Ovary (tissue), 9 donors: Measurements from ENCODE around the gene DACT2. TPM values are rescaled to one million over a fixed set of nuclear protein-coding genes. Genes with fewer than 3 reads are reported as not detected.

Source experiments
- DNase-seq, 5 donors: peaks; one replicate each; pipeline ENCODE4 v3.0.0-alpha.2; 2019 to 2020
- H3K27ac ChIP-seq, 2 donors: fragments of 200-600 bp; one replicate each; pipeline versions ENCODE4 v1.5.1 to v1.8.0; 2019 to 2022
- H3K27me3 ChIP-seq: fragments of 200-600 bp; one replicate; pipeline ENCODE4 v1.8.0; 2022
- H3K36me3 ChIP-seq: fragments of 200-600 bp; sonication (generic); one replicate; pipeline ENCODE4 v1.5.1; 2019
- H3K4me1 ChIP-seq: one replicate; pipeline ENCODE4 v1.8.1; 2013; ENCODE audit warnings: mild to moderate bottlenecking, moderate library complexity; ENCODE audit not compliant: insufficient read depth
- H3K4me3 ChIP-seq: fragments of 200-600 bp; sonication (generic); one replicate; pipeline ENCODE4 v1.5.1; 2017
- H3K9me3 ChIP-seq, 2 donors: fragments of 200-600 bp in 1 of 2; sonication (generic) in 1 of 2; one replicate each; pipeline versions ENCODE4 v1.5.1 to v1.8.1; 2013 to 2019; ENCODE audit warnings: mild to moderate bottlenecking in 1 of 2, moderate library complexity in 1 of 2
- EP300 ChIP-seq: sonication (generic); formaldehyde crosslinking; IDR thresholded peaks from one replicate; pipeline ENCODE4 v1.6.1; 2017; ENCODE audit warnings: antibody characterized with exemption
- POLR2A ChIP-seq: fragments of 450-650 bp; IDR thresholded peaks from one replicate; pipeline ENCODE4 v1.6.1; 2017; ENCODE audit warnings: antibody characterized with exemption, mild to moderate bottlenecking, moderate library complexity
- WGBS, 3 donors: extraction: QIAGEN DNeasy Blood & Tissue Kit in 1 of 3; methylation state at CpG; one replicate each; pipeline versions ENCODE4 v1.1.5 to v1.1.7; 2013 to 2017; 5-methylcytosine and 5-hydroxymethylcytosine counted together
- intact Hi-C, 4 donors: fragments of 100-400 bp; cut with DNase I; formaldehyde crosslinking; loops; one replicate each; pipeline versions ENCODE4 v1.11.0 to v1.15.1; 2022 to 2023
- polyA plus RNA-seq, 2 donors: library from polyadenylated mRNA; stranded (reverse); fragments of 200-250 nt in 1 of 2; fragments of 350-450 nt in 1 of 2; fragmentation: Illumina TruSeq in 1 of 2; extraction: RNeasy Lipid Tissue Mini Kit (QIAGEN cat#74804) in 1 of 2; gene quantifications; one replicate each; pipeline ENCODE4 v1.2.3, GENCODE V29; 2013 to 2014
- total RNA-seq, 7 donors: library from RNA; depleted of rRNA in 2 of 7; stranded (reverse); fragments of >200 nt in 2 of 7; fragmentation: NEBNext Ultra II Directional in 3 of 7; extraction: Animal tissue kit (Norgen Biotek cat#: 25700) in 3 of 7; gene quantifications; one replicate each; pipeline versions ENCODE4 v1.1.0 to v1.2.4, GENCODE V29; 2016 to 2023
- TF ChIP-seq, protein P1 (sequence below), 3 donors: fragments of 450-650 bp in 2 of 3; fragments of 200-600 bp in 1 of 3; IDR thresholded peaks; one replicate each; pipeline versions ENCODE4 v1.5.1 to v1.8.0; 2016 to 2022; ENCODE audit warnings: antibody characterized with exemption in 3 of 3, mild to moderate bottlenecking in 1 of 3
- donor health status: DM: no; HTN: no; CAD: no; lungs with moderate emphysema.
- donor health status: DM: no; HTN: no; CAD: no.
- donor health status: Bipolar disorder and iron deficiency.
- donor health status: DM: yes; HTN: yes; CAD: no.
- donor health status: DM: no; HTN: no; CAD: no.
- donor health status: DM: yes; HTN: yes; CAD: no.

Gene DACT2
- total and polyA plus RNA-seq, 9 donors: 0.17 to 4.4 (median 0.71) TPM; not detected in 2

DNA sequence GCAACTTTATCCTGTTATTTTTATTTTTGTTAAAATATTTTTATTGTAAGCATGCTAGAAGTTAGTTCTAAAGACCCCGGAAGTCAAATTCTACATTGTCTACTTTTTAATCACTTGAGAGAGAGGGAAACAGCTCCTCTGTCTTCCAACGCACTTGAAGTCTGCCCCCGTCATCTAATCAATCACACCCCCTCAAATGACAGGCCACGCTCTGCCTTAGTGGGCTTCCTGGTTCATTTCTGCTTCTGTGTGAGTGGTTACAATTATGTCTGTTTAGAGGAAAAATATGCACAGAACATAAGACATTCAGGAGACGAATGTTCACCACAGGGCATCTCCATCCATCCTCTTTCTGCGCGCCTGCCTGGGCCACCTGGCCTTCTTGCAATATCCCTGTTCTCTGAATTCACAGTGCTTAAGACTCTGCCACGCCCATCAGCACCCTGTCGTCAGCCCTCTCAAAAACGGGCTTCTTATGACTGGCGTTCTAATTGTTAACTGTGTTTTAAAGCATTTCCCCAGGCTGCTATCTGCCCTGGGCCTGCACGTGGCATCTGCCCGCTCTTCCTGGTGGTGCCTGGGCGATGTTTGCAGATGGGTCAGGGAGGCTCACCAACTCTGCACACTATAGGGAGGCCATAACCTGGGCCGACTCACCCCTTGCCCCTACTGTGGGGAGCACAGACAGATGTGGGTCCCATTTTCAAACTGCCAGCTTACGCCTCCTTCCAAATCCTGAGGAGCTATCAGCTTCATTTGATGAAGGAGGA is 15.4 kb downstream of the DACT2 start:
- no peaks in the 10 kb centered on the region for H3K36me3 ChIP-seq
- H3K27ac ChIP-seq: no peak overlapping the region
- no peaks in the 10 kb centered on the region for H3K27me3 ChIP-seq
- WGBS, 3 donors: 87 to 90% (median 88%) methylated on average over 16 of the region's 16 CpGs
- intact Hi-C loops: no loop called here
- H3K4me1 ChIP-seq: no peaks in the 10 kb centered on the region
- no peaks in the 10 kb centered on the region for H3K9me3 ChIP-seq
- TF ChIP-seq, protein P1, sequence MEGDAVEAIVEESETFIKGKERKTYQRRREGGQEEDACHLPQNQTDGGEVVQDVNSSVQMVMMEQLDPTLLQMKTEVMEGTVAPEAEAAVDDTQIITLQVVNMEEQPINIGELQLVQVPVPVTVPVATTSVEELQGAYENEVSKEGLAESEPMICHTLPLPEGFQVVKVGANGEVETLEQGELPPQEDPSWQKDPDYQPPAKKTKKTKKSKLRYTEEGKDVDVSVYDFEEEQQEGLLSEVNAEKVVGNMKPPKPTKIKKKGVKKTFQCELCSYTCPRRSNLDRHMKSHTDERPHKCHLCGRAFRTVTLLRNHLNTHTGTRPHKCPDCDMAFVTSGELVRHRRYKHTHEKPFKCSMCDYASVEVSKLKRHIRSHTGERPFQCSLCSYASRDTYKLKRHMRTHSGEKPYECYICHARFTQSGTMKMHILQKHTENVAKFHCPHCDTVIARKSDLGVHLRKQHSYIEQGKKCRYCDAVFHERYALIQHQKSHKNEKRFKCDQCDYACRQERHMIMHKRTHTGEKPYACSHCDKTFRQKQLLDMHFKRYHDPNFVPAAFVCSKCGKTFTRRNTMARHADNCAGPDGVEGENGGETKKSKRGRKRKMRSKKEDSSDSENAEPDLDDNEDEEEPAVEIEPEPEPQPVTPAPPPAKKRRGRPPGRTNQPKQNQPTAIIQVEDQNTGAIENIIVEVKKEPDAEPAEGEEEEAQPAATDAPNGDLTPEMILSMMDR (IDR thresholded peaks at IDR 0.05): no peak
- no peak for TF ChIP-seq EP300
- no peak for TF ChIP-seq POLR2A
- DNase-seq: no peak
- no peak overlapping the region for H3K4me3 ChIP-seq

DNA sequence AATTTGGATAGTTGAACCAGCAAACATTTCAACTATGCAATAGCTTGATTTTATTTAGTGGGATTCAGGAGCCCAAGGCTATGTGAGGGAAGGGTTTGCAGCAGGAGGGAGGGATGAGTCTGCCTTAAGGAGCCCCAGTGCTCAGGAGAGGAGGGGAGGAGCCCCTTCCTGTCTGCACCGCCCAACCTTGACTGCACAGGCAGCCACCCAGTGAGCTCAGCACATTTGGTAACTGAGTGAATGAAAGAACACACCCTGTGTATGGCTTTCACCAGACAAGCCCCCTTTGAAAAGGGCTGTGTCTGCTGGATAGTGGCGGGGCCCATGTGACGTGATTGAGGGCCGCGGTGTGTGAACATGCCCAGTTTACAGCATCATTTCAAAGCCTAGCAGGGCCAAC is 17.0 kb downstream of the DACT2 start:
- no peak overlapping the region for H3K27ac ChIP-seq

DNA sequence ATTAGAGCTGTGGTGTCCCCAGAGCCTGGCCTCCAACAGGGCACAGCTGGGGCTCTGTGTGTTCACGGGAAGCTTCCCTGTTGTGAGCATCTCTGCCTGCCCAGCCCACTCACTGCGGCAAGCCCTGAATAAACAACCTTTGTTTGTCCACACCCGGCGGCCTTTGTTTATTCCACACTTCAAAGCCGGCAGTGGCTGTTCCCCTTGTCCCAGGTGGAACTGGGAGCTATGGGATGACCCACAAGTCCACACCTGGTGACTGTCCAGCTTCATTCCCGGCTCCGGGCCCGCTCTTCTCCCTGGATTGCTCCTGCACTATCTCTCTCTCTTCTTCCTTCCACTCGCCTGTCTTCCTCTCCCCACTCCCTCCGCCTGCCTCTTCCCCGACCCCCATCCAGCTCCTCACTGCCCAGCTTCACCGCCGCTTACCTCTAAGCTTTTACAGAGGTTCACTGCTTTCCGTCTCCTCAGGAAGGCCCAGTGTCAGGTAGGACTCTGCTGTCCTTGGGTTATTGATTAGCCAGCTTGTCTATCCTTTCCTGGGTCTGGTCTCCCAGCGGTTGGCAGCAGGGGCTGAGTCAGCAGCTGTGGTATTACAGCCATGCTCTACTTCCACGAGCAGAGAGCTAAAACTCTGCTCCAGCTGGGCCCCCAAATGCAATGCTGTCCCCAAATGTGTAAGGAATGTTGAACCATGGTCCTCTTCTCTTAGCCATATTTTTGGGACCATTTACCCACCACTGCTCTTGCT is 17.8 kb downstream of the DACT2 start:
- H3K4me3 ChIP-seq: no peak overlapping the region
- no peak for DNase-seq
- intact Hi-C loops: no loop called here
- 78 to 83% (median 83%) methylated on average over 16 of the region's 16 CpGs for WGBS, 3 donors
- no peaks in the 10 kb centered on the region for H3K4me1 ChIP-seq
- H3K27me3 ChIP-seq: no peaks in the 10 kb centered on the region
- TF ChIP-seq POLR2A (no peak), EP300 (no peak)
- TF ChIP-seq, protein P1 (IDR thresholded peaks at IDR 0.05): no peak
- H3K9me3 ChIP-seq: no peaks in the 10 kb centered on the region
- no peaks in the 10 kb centered on the region for H3K36me3 ChIP-seq
- no peak overlapping the region for H3K27ac ChIP-seq

More for the DNA sequence above, 17.0 kb downstream of the DACT2 start:
- H3K4me1 ChIP-seq: no peaks in the 10 kb centered on the region
- TF ChIP-seq, protein P1 (IDR thresholded peaks at IDR 0.05): no peak
- TF ChIP-seq EP300 (no peak), POLR2A (no peak)
- H3K27me3 ChIP-seq: no peaks in the 10 kb centered on the region
- no peaks in the 10 kb centered on the region for H3K9me3 ChIP-seq
- intact Hi-C loops: no loop called here
- no peaks in the 10 kb centered on the region for H3K36me3 ChIP-seq
- 80 to 87% (median 85%) methylated on average over 5 of the region's 5 CpGs for WGBS, 3 donors
- no peak for DNase-seq
- no peak overlapping the region for H3K4me3 ChIP-seq

DNA sequence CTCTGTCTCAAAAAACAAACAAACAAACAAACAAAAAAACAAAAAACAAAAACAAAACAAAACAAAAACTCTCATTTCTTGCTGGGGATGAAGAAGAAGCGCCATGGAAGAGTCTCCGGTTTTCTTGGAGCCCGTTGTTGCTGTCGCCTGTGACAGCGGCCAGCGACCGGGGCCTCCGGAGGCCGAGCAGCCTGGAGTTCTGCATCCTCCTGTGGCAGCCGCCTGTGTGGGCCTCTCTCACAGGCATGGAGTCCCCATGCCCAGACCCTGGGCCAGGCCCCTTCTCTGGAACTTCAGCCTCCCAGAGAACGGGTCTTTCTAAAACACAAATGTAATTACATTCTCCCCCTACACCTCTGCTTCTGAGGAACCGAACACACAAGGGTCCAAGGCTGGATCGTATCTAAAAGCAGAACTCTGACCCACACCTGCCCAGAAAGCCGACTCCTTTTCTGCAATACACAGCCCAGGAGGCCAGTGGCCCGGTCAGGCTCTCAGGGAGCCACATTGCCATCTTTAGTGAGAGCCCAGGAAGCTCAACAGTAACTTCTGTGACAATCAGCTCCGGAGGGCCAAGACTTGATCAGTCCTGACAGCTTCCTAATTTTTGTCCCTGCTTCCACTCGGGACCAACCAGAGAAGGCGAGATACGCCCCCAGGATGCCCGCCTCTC is 18.5 kb downstream of the DACT2 start:
- TF ChIP-seq, protein P1 (IDR thresholded peaks at IDR 0.05): no peak
- TF ChIP-seq EP300 (no peak), POLR2A (no peak)
- Histone ChIP-seq H3K4me1 (no peaks in the 10 kb centered on the region), H3K36me3 (no peaks in the 10 kb centered on the region), H3K4me3 (no peak overlapping the region), H3K9me3 (no peaks in the 10 kb centered on the region), H3K27me3 (no peaks in the 10 kb centered on the region), H3K27ac (no peak overlapping the region)
- 90 to 93% (median 91%) methylated on average over 20 of the region's 20 CpGs for WGBS, 3 donors
- no peak for DNase-seq
- intact Hi-C loops: no loop called here
